IMR-90 (cell line): Measurements from ENCODE around the gene RFT1. TPM values are rescaled to one million over a fixed set of nuclear protein-coding genes. Genes with fewer than 3 reads are reported as not detected.

Experiments used
- ATAC-seq: fragments of 200-7000 bp; cut with Tn5 transposase; 2 replicates; pipeline ENCODE4 v1.9.1; 2020; ENCODE audit warnings: low read depth, mild to moderate bottlenecking, moderate library complexity
- BruUV-seq: library from RNA; stranded (reverse); fragments of 400-500 nt; replicated peaks from 2 replicates; lab custom pipeline; 2021; lab: Mats Ljungman, UMichigan
- CTCF ChIA-PET: fragments of 300-600 bp; formaldehyde crosslinking; extraction: SDS; loops from one replicate; lab custom pipeline; 2021; ENCODE audit warnings: antibody characterized with exemption; lab: Yijun Ruan, JAX
- POLR2A ChIA-PET: fragments of 300-600 bp; sonication (Branson Sonifier 250); formaldehyde crosslinking; loops from one replicate; lab custom pipeline; 2022; ENCODE audit warnings: antibody characterized with exemption; ENCODE audit not compliant: unreplicated experiment; lab: Charles Lee
- DNase-seq: peaks from one replicate; pipeline ENCODE4 v3.0.0; 2013
- H2AFZ ChIP-seq: replicated peaks from 2 replicates; pipeline ENCODE3; 2013; ENCODE audit warnings: low read length, mild to moderate bottlenecking; ENCODE audit not compliant: poor library complexity
- H2AK5ac ChIP-seq: 2 replicates; pipeline ENCODE4 v1.6.1; 2013; ENCODE audit warnings: low read depth, low read length, inconsistent platforms
- H2AK9ac ChIP-seq: replicated peaks from 2 replicates; pipeline ENCODE3; 2013; ENCODE audit warnings: mild to moderate bottlenecking, low read depth, low read length, moderate library complexity; ENCODE audit not compliant: poor library complexity
- H2BK120ac ChIP-seq: 2 replicates; pipeline ENCODE4 v1.6.1; 2013; ENCODE audit warnings: low read depth, low read length, inconsistent platforms
- H2BK15ac ChIP-seq: 3 replicates; pipeline ENCODE4 v1.6.1; 2013; ENCODE audit warnings: low read depth, low read length, inconsistent platforms
- H2BK20ac ChIP-seq: 2 replicates; pipeline ENCODE4 v1.6.1; 2013; ENCODE audit warnings: low read depth, mild to moderate bottlenecking, inconsistent platforms, low read length, moderate library complexity
- H2BK5ac ChIP-seq: 2 replicates; pipeline ENCODE4 v1.6.1; 2013; ENCODE audit warnings: mild to moderate bottlenecking, low read depth, low read length, inconsistent platforms; ENCODE audit not compliant: poor library complexity, severe bottlenecking
- H3K14ac ChIP-seq: replicated peaks from 2 replicates; pipeline ENCODE4 v1.6.1; 2013; ENCODE audit warnings: low read depth, low read length, inconsistent platforms
- H3K18ac ChIP-seq: 2 replicates; pipeline ENCODE4 v1.6.1; 2013; ENCODE audit warnings: low read depth, low read length, control low read depth
- H3K23ac ChIP-seq: 2 replicates; pipeline ENCODE4 v1.6.1; 2013; ENCODE audit warnings: low read depth, low read length, inconsistent platforms
- H3K27ac ChIP-seq: 2 replicates; pipeline ENCODE4 v1.5.1; 2013; ENCODE audit warnings: mild to moderate bottlenecking, control low read depth, low read length; ENCODE audit not compliant: insufficient read depth
- H3K27me3 ChIP-seq: 2 replicates; pipeline ENCODE4 v1.6.1; 2013; ENCODE audit warnings: low read length; ENCODE audit not compliant: control insufficient read depth, insufficient read depth
- H3K36me3 ChIP-seq: 2 replicates; pipeline ENCODE4 v1.6.1; 2013; ENCODE audit warnings: low read length, mixed read lengths; ENCODE audit not compliant: control insufficient read depth, insufficient read depth
- H3K4ac ChIP-seq: 2 replicates; pipeline ENCODE4 v1.6.1; 2013; ENCODE audit warnings: low read depth, low read length, inconsistent platforms
- H3K4me1 ChIP-seq: 2 replicates; pipeline ENCODE4 v1.6.1; 2013; ENCODE audit warnings: low read length, mixed read lengths; ENCODE audit not compliant: control insufficient read depth, insufficient read depth
- H3K4me2 ChIP-seq: 2 replicates; pipeline ENCODE4 v1.6.1; 2013; ENCODE audit warnings: low read depth, mild to moderate bottlenecking, control low read depth, low read length, moderate library complexity
- H3K4me3 ChIP-seq: 2 replicates; pipeline ENCODE4 v1.5.1; 2013; ENCODE audit warnings: low read depth, mild to moderate bottlenecking, control low read depth, low read length, moderate library complexity; ENCODE audit not compliant: insufficient read depth
- H3K56ac ChIP-seq: 2 replicates; pipeline ENCODE4 v1.6.1; 2013; ENCODE audit warnings: low read length, inconsistent platforms; ENCODE audit not compliant: insufficient read depth; ENCODE audit errors: extremely low read depth
- H3K79me1 ChIP-seq, 2 experiments: 2 replicates each; pipeline ENCODE4 v1.6.1; 2013; ENCODE audit warnings: low read length in 2 of 2, inconsistent platforms in 1 of 2, low read depth in 1 of 2
- H3K9ac ChIP-seq: 2 replicates; pipeline ENCODE4 v1.6.1; 2013; ENCODE audit warnings: low read depth, low read length, control low read depth
- H3K9me1 ChIP-seq: 2 replicates; pipeline ENCODE4 v1.6.1; 2013; ENCODE audit warnings: low read length, inconsistent platforms; ENCODE audit not compliant: insufficient read depth
- H3K9me3 ChIP-seq: 2 replicates; pipeline ENCODE4 v1.6.1; 2013; ENCODE audit warnings: low read length; ENCODE audit not compliant: control insufficient read depth, insufficient read depth
- H4K20me1 ChIP-seq: 2 replicates; pipeline ENCODE4 v1.6.1; 2013; ENCODE audit warnings: low read length, inconsistent platforms; ENCODE audit not compliant: insufficient read depth
- H4K5ac ChIP-seq: 2 replicates; pipeline ENCODE4 v1.6.1; 2013; ENCODE audit warnings: mild to moderate bottlenecking, low read depth, low read length, control low read depth
- H4K8ac ChIP-seq, 2 experiments: 2 replicates each; pipeline ENCODE4 v1.6.1; 2013; ENCODE audit warnings: low read depth in 2 of 2, low read length in 2 of 2, control low read depth in 1 of 2, inconsistent platforms in 1 of 2
- H4K91ac ChIP-seq: 2 replicates; pipeline ENCODE4 v1.6.1; 2013; ENCODE audit warnings: low read depth, low read length, inconsistent platforms; ENCODE audit not compliant: insufficient read depth
- CEBPB ChIP-seq: IDR thresholded peaks from 2 replicates; pipeline ENCODE4 v1.6.1; 2012; ENCODE audit warnings: low read depth, low read length, improper control_type of control experiment
- RCOR1 ChIP-seq: IDR thresholded peaks from 2 replicates; pipeline ENCODE4 v1.6.1; 2012; ENCODE audit warnings: mild to moderate bottlenecking, low read length, improper control_type of control experiment; ENCODE audit not compliant: insufficient replicate concordance
- RFX5 ChIP-seq: IDR thresholded peaks from 2 replicates; pipeline ENCODE4 v1.8.0; 2012; ENCODE audit warnings: low read depth, mild to moderate bottlenecking, low read length, moderate library complexity
- WGBS, 2 experiments: methylation state at CpG; one replicate each; pipeline versions ENCODE4 v1.1.5 to v1.1.7; 2013; ENCODE audit warnings: missing lambda C conversion rate in 2 of 2; ENCODE audit not compliant: insufficient read length in 1 of 2; ENCODE audit errors: extremely low coverage in 2 of 2; 5-methylcytosine and 5-hydroxymethylcytosine counted together
- dilution Hi-C: fragments of 300-500 bp; cut with HindIII; formaldehyde crosslinking; loops from one replicate; pipeline ENCODE4 v1.14.3; 2018; ENCODE audit warnings: low sequenced_read_pairs; ENCODE audit not compliant: unreplicated experiment
- in situ Hi-C: fragments of 300-500 bp; cut with MboI; formaldehyde crosslinking; loops from 3 replicates; pipeline ENCODE4 v1.14.3; 2019; ENCODE audit warnings: low sequenced_read_pairs, inconsistent platforms, mixed read lengths
- intact Hi-C: fragments of 100-400 bp; cut with micrococcal nuclease; formaldehyde crosslinking; loops from 2 replicates; pipeline ENCODE4 v1.10.0; 2022
- polyA plus RNA-seq, 3 experiments: library from polyadenylated mRNA; depleted of rRNA; stranded (reverse); fragments of >200 nt; gene quantifications; 2 replicates each; pipeline ENCODE4 v1.2.3, GENCODE V29; 2012; ENCODE audit warnings: low replicate concordance in 1 of 3
- total RNA-seq: library from RNA; depleted of rRNA; stranded (reverse); fragments of >200 nt; gene quantifications from 2 replicates; pipeline ENCODE4 v1.2.3, GENCODE V29; 2012

Gene RFT1
- total and polyA plus RNA-seq, 2 of the 4 experiments (the other 2 are of a cell fraction), result 14.5 to 23.5 TPM

- H2BK20ac ChIP-seq, result no peak overlapping the region
- no peak overlapping the region for H3K14ac ChIP-seq
- no peak overlapping the region for H2BK120ac ChIP-seq
- no peak overlapping the region for H3K9ac ChIP-seq
- H2BK15ac ChIP-seq, result no peak overlapping the region
- DNase-seq (no peak), ATAC-seq (no peak)
- H3K27me3 ChIP-seq, result no peaks in the 10 kb centered on the region
- H2AK9ac ChIP-seq, result no peak overlapping the region
- H3K4me2 ChIP-seq, result no peak overlapping the region
- H4K20me1 ChIP-seq, result no peaks in the 10 kb centered on the region
- intact Hi-C loops, result no loop called here
- BruUV-seq, result no TSS peak
- 86% methylated on average over 6 of the region's 10 CpGs; no CpG with 5 or more reads in 1 of the 2 experiments for WGBS, 2 experiments
- H4K8ac ChIP-seq, result no peak overlapping the region
- in situ Hi-C loops, result loop anchor here (10.0 kb wide), 1 partner anchor 333 kb away; no protein-coding TSS in a partner anchor
- ChIA-PET POLR2A (no interaction called here), CTCF (no interaction called here)
- H3K27ac ChIP-seq, result no peak overlapping the region
- no peaks in the 10 kb centered on the region for H3K9me3 ChIP-seq
- no peaks in the 10 kb centered on the region for H3K4me1 ChIP-seq
- dilution Hi-C loops, result no loop called here
- no peak overlapping the region for H2AK5ac ChIP-seq
- no peak overlapping the region for H4K91ac ChIP-seq
- H3K79me1 ChIP-seq, result no peaks in the 10 kb centered on the region
- H3K4ac ChIP-seq, result no peak overlapping the region
- H3K9me1 ChIP-seq, result no peaks in the 10 kb centered on the region
- TF ChIP-seq RFX5 (no peak), RCOR1 (no peak), CEBPB (no peak)
- H2BK5ac ChIP-seq, result no peak overlapping the region
- no peak overlapping the region for H2AFZ ChIP-seq
- H3K36me3 ChIP-seq, result no peaks in the 10 kb centered on the region
- no peak overlapping the region for H4K5ac ChIP-seq
- no peak overlapping the region for H3K18ac ChIP-seq
- H3K4me3 ChIP-seq, result no peak overlapping the region
- H3K56ac ChIP-seq, result no peak overlapping the region
- H3K23ac ChIP-seq, result no peak overlapping the region
Observed at GRCh38 chr3:53077476-53078220, 52.6 kb downstream of the RFT1 start.
